Measurements from ENCODE around the gene EHBP1. TPM values are rescaled to one million over a fixed set of nuclear protein-coding genes. Genes with fewer than 3 reads are reported as not detected.

The EHBP1 gene
- total and polyA plus RNA-seq, 2 donors (not counting 3 experiments of a cell fraction or from before 2014, with no cell fraction given) = 8.4 to 34.8 TPM

DNA sequence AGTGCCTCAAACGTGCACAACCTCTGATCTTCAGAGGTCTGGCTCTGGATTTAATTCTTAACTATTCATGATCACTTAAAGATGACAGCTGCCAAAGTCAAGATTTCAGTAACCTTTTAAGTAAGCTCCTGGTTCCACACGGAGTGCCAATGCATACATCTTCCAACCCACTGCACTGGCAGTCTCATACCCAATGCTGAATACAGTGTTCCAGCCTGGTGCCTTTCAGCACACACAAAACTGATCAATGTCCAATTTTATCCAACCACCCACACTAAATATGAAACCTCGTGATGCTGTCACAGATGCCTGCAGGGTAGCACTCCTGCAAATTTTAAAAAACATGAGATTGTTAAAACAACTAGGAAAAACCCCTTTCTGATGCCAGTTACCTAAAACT lies 84.0 kb downstream of the EHBP1 start:
- Histone ChIP-seq H2AFZ (ENCODE audit: low read depth, low read length) (no peak overlapping the region), H3K79me2 (ENCODE audit: control insufficient read depth, insufficient read depth, low read length) (no peaks in the 10 kb centered on the region), H3K9ac (replicated peaks; ENCODE audit: extremely low read depth, insufficient read depth, low read length) (no peak overlapping the region), H3K9me3 (replicated peaks; ENCODE audit: control insufficient read depth, insufficient read depth, low read length) (no peaks in the 10 kb centered on the region), H3K4me2 (ENCODE audit: insufficient read depth, low read length) (no peak overlapping the region), H3K27me3 (ENCODE audit: control insufficient read depth in 2 of 2, insufficient read depth in 2 of 2, low read length in 2 of 2) (no peaks in the 10 kb centered on the region), H3K9me1 (replicated peaks; ENCODE audit: control insufficient read depth, extremely low read depth, insufficient read depth, low read length) (no peaks in the 10 kb centered on the region), H4K20me1 (replicated peaks; ENCODE audit: control insufficient read depth, extremely low read depth, insufficient read depth, low read length) (no peaks in the 10 kb centered on the region), H3K27ac (ENCODE audit: insufficient read depth, low read depth, low read length) (no peak overlapping the region), H3K36me3 (ENCODE audit: control insufficient read depth in 2 of 2, extremely low read depth in 1 of 2, insufficient read depth in 2 of 2, low read length in 2 of 2) (no peaks in the 10 kb centered on the region), H3K4me1 (ENCODE audit: control insufficient read depth, extremely low read depth, insufficient read depth, low read length) (peaks cover 4% of the 10 kb centered on the region), H3K4me3 (replicated peaks in 1 of 3; ENCODE audit: insufficient read depth in 1 of 3, low read depth in 1 of 3, low read length in 3 of 3) (no peak overlapping the region)
- ChIA-PET CTCF (interaction anchor here (1.2 to 3.9 kb wide), 4 partner anchors 233 to 754 kb away, joined by 3 to 42 read pairs (median 9); no protein-coding TSS in a partner anchor), POLR2A (no interaction called here)
- BruUV-seq (replicated peaks) = no TSS peak
- no peak for FAIRE-seq
- DNase-seq (ENCODE audit: low read depth, low spot score) = no peak
- intact Hi-C loops (cut with micrococcal nuclease) = loop anchor here (5.0 kb wide), 2 partner anchors 753 to 798 kb away; partner anchors contain the start of genes MDH1 and WDPCP
- no peak for TF ChIP-seq POLR2AphosphoS5 (IDR thresholded peaks at IDR 0.05; ENCODE audit: insufficient read depth, low read depth, low read length)
- TF ChIP-seq, protein P1, sequence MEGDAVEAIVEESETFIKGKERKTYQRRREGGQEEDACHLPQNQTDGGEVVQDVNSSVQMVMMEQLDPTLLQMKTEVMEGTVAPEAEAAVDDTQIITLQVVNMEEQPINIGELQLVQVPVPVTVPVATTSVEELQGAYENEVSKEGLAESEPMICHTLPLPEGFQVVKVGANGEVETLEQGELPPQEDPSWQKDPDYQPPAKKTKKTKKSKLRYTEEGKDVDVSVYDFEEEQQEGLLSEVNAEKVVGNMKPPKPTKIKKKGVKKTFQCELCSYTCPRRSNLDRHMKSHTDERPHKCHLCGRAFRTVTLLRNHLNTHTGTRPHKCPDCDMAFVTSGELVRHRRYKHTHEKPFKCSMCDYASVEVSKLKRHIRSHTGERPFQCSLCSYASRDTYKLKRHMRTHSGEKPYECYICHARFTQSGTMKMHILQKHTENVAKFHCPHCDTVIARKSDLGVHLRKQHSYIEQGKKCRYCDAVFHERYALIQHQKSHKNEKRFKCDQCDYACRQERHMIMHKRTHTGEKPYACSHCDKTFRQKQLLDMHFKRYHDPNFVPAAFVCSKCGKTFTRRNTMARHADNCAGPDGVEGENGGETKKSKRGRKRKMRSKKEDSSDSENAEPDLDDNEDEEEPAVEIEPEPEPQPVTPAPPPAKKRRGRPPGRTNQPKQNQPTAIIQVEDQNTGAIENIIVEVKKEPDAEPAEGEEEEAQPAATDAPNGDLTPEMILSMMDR (IDR thresholded peaks at IDR 0.05; ENCODE audit: extremely low read depth in 1 of 2, insufficient read depth in 1 of 2, low read depth in 1 of 2, low read length in 2 of 2) = no peak
- TF ChIP-seq MYC (IDR thresholded peaks at IDR 0.05; ENCODE audit: low read depth, low read length) = no peak
- TF ChIP-seq, protein P2, sequence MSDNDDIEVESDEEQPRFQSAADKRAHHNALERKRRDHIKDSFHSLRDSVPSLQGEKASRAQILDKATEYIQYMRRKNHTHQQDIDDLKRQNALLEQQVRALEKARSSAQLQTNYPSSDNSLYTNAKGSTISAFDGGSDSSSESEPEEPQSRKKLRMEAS (IDR thresholded peaks at IDR 0.05; ENCODE audit: insufficient read depth, insufficient read length) = no peak
- no peak for TF ChIP-seq FOS (IDR thresholded peaks at IDR 0.05; ENCODE audit: borderline replicate concordance, insufficient read depth, low read length)
- TF ChIP-seq POLR2A (IDR thresholded peaks at IDR 0.05; ENCODE audit: low read depth, low read length) = no peak
- TF ChIP-seq JUN (IDR thresholded peaks at IDR 0.05; ENCODE audit: borderline replicate concordance, insufficient read depth, insufficient read length, low read depth) = no peak
- no peak for TF ChIP-seq GATA2 (IDR thresholded peaks at IDR 0.05; ENCODE audit: insufficient read depth, insufficient read length, low read depth, low read length)
- no peak for TF ChIP-seq EZH2 (IDR thresholded peaks at IDR 0.05; ENCODE audit: borderline replicate concordance, low read depth, low read length, severe bottlenecking)
- dilution Hi-C loops (cut with MboI; ENCODE audit: extremely low pct_ligation_motif_present, low sequenced_read_pairs) = no loop called here
